Heart left ventricle (tissue), 13 donors: ENCODE data around the gene IL25.

Source experiments
- POLR2A ChIP-seq, 2 donors: fragments of 450-650 bp; IDR thresholded peaks; one replicate each; pipeline ENCODE4 v1.6.1; 2017; ENCODE audit warnings: antibody characterized with exemption in 2 of 2, mild to moderate bottlenecking in 2 of 2, moderate library complexity in 2 of 2
- TF ChIP-seq, protein P1 (sequence below), 12 donors: fragments of 200-600 bp; sonication (generic) in 4 of 12; IDR thresholded peaks; one replicate each; pipeline versions ENCODE4 v1.5.0 to v1.8.0; 2018 to 2022; ENCODE audit warnings: antibody characterized with exemption in 12 of 12, mild to moderate bottlenecking in 5 of 12
- donor health status: ischemic (EF 13 %, LVEDD 7.1; RV severe dilation, severe dysfunction).
- donor health status: DM: no; HTN: yes; CAD: no.
- donor health status: DM: no; HTN: no; CAD: no.
- donor health status: ischemic (EF 25% LVEDD 6.9; RV normal size, moderate dysfunction).
- donor health status: ischemic (EF 25% LVEDD 5.7; RV mildly dilated, moderate dysfunction).
- donor health status: ischemic (EF 35%, LVEDD 5.7; RV mildly dilated, moderate dysfunction).
- donor health status: nonischemic (EF 11% LVEDD 7.7; RV severe dilation, severe dysfunction).
- donor health status: DM: yes; HTN: yes; CAD: no.
- donor health status: PGD.
- donor health status: ischemic (EF 29% LVEDD 5.4; RV normal size, mild dysfunction).
- donor health status: nonischemic (EF 23%, LVEDD 6.1; RV moderate dilation, normal function).

- TF ChIP-seq, protein P1, sequence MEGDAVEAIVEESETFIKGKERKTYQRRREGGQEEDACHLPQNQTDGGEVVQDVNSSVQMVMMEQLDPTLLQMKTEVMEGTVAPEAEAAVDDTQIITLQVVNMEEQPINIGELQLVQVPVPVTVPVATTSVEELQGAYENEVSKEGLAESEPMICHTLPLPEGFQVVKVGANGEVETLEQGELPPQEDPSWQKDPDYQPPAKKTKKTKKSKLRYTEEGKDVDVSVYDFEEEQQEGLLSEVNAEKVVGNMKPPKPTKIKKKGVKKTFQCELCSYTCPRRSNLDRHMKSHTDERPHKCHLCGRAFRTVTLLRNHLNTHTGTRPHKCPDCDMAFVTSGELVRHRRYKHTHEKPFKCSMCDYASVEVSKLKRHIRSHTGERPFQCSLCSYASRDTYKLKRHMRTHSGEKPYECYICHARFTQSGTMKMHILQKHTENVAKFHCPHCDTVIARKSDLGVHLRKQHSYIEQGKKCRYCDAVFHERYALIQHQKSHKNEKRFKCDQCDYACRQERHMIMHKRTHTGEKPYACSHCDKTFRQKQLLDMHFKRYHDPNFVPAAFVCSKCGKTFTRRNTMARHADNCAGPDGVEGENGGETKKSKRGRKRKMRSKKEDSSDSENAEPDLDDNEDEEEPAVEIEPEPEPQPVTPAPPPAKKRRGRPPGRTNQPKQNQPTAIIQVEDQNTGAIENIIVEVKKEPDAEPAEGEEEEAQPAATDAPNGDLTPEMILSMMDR (IDR thresholded peaks at IDR 0.05), result no peak
- TF ChIP-seq POLR2A (IDR thresholded peaks at IDR 0.05), result no peak
Measured at GRCh38 chr14:23356662-23357061, 15.9 kb upstream of the IL25 start.
